PC-3 (cell line): ENCODE data around the gene EIPR1.

Experiments used
- EZH2phosphoT487 ChIP-seq: fragments of 300-600 bp; sonication (generic); IDR thresholded peaks from 2 replicates; pipeline ENCODE4 v1.6.1; 2018; ENCODE audit warnings: mild to moderate bottlenecking, antibody characterized with exemption, low read length, borderline replicate concordance
- TF ChIP-seq, protein P1 (sequence below): fragments of 300-600 bp; sonication (generic); conservative IDR thresholded peaks from 2 replicates; pipeline ENCODE4 v1.5.1; 2017; ENCODE audit warnings: antibody characterized with exemption, low read depth, mild to moderate bottlenecking, low read length

DNA sequence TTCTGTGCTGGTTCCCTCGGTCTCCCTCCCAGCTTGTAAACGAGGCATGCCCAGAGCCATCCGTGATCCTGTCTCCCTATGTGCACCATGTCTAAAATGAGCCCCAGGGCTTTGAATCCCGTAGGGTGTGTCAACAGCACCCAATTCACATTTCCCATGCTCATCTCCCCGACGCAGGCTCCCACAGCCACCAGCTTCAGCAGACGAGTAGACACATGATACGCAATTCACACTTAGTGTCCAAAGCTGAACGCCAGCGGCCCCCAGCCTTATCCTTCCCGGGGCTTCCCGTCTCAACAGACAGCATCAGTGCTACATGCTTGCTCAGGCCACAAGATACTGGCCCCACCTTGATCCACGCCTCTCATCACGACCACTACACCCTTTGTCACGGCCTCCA is 88.1 kb downstream of the EIPR1 start:
- TF ChIP-seq, protein P1, sequence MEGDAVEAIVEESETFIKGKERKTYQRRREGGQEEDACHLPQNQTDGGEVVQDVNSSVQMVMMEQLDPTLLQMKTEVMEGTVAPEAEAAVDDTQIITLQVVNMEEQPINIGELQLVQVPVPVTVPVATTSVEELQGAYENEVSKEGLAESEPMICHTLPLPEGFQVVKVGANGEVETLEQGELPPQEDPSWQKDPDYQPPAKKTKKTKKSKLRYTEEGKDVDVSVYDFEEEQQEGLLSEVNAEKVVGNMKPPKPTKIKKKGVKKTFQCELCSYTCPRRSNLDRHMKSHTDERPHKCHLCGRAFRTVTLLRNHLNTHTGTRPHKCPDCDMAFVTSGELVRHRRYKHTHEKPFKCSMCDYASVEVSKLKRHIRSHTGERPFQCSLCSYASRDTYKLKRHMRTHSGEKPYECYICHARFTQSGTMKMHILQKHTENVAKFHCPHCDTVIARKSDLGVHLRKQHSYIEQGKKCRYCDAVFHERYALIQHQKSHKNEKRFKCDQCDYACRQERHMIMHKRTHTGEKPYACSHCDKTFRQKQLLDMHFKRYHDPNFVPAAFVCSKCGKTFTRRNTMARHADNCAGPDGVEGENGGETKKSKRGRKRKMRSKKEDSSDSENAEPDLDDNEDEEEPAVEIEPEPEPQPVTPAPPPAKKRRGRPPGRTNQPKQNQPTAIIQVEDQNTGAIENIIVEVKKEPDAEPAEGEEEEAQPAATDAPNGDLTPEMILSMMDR: no peak
- TF ChIP-seq EZH2phosphoT487: no peak
